GM19467 (cell line): ENCODE results near the gene TRAK2.
"Not testable (repeated sequence)": the region's sequence is repeated elsewhere in the genome, so short reads cannot be mapped to it uniquely, and the experiment has no call there.

ENCODE experiments used
- ATAC-seq: cut with Tn5 transposase; IDR thresholded peaks from one replicate; pipeline ENCODE4 v1.9.1; 2021; ENCODE audit warnings: mild to moderate bottlenecking, moderate library complexity; ENCODE audit not compliant: unreplicated experiment

TRAK2 gene

GRCh38 chr2:201450954-201451291, 335 bp downstream of the TRAK2 start:
- ATAC-seq, result no peak

- no peak for ATAC-seq
Measured at GRCh38 chr2:201448701-201449100, 2.6 kb downstream of the TRAK2 start.

- ATAC-seq, result no peak
Measured at GRCh38 chr2:201448061-201448460, 3.2 kb downstream of the TRAK2 start.

GRCh38 chr2:201447086-201447485, 4.2 kb downstream of the TRAK2 start:
- ATAC-seq, result no peak

GRCh38 chr2:201444746-201445465, 6.4 kb downstream of the TRAK2 start:
- ATAC-seq, result no peak

- ATAC-seq, result no peak
Measured at GRCh38 chr2:201441409-201441808, 9.8 kb downstream of the TRAK2 start.

GRCh38 chr2:201440182-201440581, 11.1 kb downstream of the TRAK2 start:
- no peak for ATAC-seq

GRCh38 chr2:201439336-201439922, 11.8 kb downstream of the TRAK2 start:
- ATAC-seq, result not testable (repeated sequence)

- no peak for ATAC-seq
Measured at GRCh38 chr2:201436141-201436540, 15.1 kb downstream of the TRAK2 start.

- ATAC-seq, result no peak
Measured at GRCh38 chr2:201433394-201433995, 17.8 kb downstream of the TRAK2 start.

GRCh38 chr2:201432621-201433393, 18.5 kb downstream of the TRAK2 start:
- ATAC-seq, result no peak

- no peak for ATAC-seq
Measured at GRCh38 chr2:201432038-201432620, 19.1 kb downstream of the TRAK2 start.

- ATAC-seq, result no peak
Measured at GRCh38 chr2:201430839-201431238, 20.4 kb downstream of the TRAK2 start.

- not testable (repeated sequence) for ATAC-seq
Measured at GRCh38 chr2:201430322-201430721, 20.9 kb downstream of the TRAK2 start.

GRCh38 chr2:201429835-201430234, 21.4 kb downstream of the TRAK2 start:
- not testable (repeated sequence) for ATAC-seq

- not testable (repeated sequence) for ATAC-seq
Measured at GRCh38 chr2:201428366-201428765, 22.9 kb downstream of the TRAK2 start.

GRCh38 chr2:201425952-201426351, 25.3 kb downstream of the TRAK2 start:
- no peak for ATAC-seq

- ATAC-seq, result no peak
Measured at GRCh38 chr2:201420442-201421113, 30.7 kb downstream of the TRAK2 start.

- no peak for ATAC-seq
Measured at GRCh38 chr2:201419986-201420385, 31.3 kb downstream of the TRAK2 start.

- no peak for ATAC-seq
Measured at GRCh38 chr2:201419057-201419635, 32.1 kb downstream of the TRAK2 start.
